Skeletal muscle satellite cell (primary cell): ENCODE measurements around the gene KCNQ1.

Source experiments
- H3K27me3 ChIP-seq: 2 replicates; pipeline ENCODE4 v1.7.0; 2013; ENCODE audit warnings: low read length; ENCODE audit not compliant: control insufficient read depth, insufficient read depth
- H3K36me3 ChIP-seq: 2 replicates; pipeline ENCODE4 v1.7.0; 2013; ENCODE audit warnings: mild to moderate bottlenecking, control low read depth, low read length; ENCODE audit not compliant: insufficient read depth
- H3K4me1 ChIP-seq: 2 replicates; pipeline ENCODE4 v1.7.0; 2013; ENCODE audit warnings: low read length; ENCODE audit not compliant: control insufficient read depth, insufficient read depth
- H3K4me2 ChIP-seq: 2 replicates; pipeline ENCODE4 v1.7.0; 2013; ENCODE audit warnings: mild to moderate bottlenecking, low read length
- H3K4me3 ChIP-seq: 2 replicates; pipeline ENCODE4 v1.7.0; 2013; ENCODE audit warnings: low read length
- H3K9ac ChIP-seq: 2 replicates; pipeline ENCODE4 v1.7.0; 2013; ENCODE audit warnings: mild to moderate bottlenecking, low read depth, low read length, moderate library complexity
- H3K9me3 ChIP-seq: replicated peaks from 2 replicates; pipeline ENCODE4 v1.7.0; 2013; ENCODE audit warnings: mild to moderate bottlenecking, control low read depth, low read length

The KCNQ1 gene

DNA sequence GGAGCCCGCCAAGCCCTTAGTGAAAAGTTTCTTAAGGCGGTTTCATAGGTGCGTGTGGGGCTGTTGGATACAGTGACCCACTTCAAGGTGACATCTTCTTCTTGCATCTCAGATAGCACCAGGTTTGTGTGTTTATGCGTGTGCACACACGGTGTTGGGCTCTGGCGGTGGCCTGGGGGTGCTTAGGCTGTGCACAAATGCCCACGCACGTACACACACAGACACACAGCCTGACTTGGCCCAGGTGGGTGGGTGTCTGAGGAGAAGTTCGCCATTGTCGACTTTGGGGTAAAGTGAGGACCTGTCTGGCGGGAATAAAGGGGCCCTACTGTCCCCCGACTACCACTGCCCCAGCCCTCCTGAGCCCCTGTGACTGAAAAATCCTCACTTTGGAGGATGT, 103.8 kb downstream of the KCNQ1 start:
- Histone ChIP-seq H3K9me3 (peaks cover 3% of the 10 kb centered on the region), H3K4me2 (no peak overlapping the region), H3K36me3 (no peaks in the 10 kb centered on the region), H3K27me3 (peaks cover 42% of the 10 kb centered on the region), H3K9ac (no peak overlapping the region), H3K4me1 (no peaks in the 10 kb centered on the region), H3K4me3 (no peak overlapping the region)

DNA sequence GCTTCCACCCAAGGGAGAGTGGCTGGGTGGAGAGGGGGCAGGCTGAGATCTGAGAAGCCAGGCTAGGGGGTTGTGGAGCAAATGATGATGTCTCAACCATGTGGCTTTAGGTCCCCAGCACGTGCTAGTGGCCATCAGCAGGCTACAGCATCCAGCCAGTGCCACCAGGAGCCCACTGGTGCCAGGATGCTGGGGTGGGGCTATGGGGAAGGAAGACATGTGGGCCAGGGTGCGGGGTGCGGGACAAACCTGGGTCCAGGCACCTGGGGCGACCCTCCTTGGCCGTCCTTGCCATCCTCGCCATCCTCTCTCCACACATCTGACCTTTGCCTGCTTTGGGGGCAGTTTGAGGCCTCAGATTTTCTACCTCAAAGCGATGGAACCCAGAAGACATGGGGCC, 104.3 kb downstream of the KCNQ1 start:
- H3K4me3 ChIP-seq, result no peak overlapping the region
- H3K9ac ChIP-seq, result no peak overlapping the region
- H3K4me1 ChIP-seq, result no peaks in the 10 kb centered on the region

GRCh38 chr11:2549491-2549875, 104.7 kb downstream of the KCNQ1 start:
- H3K9me3 ChIP-seq, result peaks cover 3% of the 10 kb centered on the region
- H3K36me3 ChIP-seq, result no peaks in the 10 kb centered on the region
- H3K4me3 ChIP-seq, result no peak overlapping the region
- no peak overlapping the region for H3K9ac ChIP-seq
- no peak overlapping the region for H3K4me2 ChIP-seq
- peaks cover 47% of the 10 kb centered on the region for H3K27me3 ChIP-seq
- H3K4me1 ChIP-seq, result no peaks in the 10 kb centered on the region

More for the DNA sequence above, 104.3 kb downstream of the KCNQ1 start:
- no peaks in the 10 kb centered on the region for H3K36me3 ChIP-seq
- no peak overlapping the region for H3K4me2 ChIP-seq
- peaks cover 3% of the 10 kb centered on the region for H3K9me3 ChIP-seq
- H3K27me3 ChIP-seq, result peaks cover 43% of the 10 kb centered on the region

- H3K27me3 ChIP-seq, result peaks cover 43% of the 10 kb centered on the region
- no peak overlapping the region for H3K4me3 ChIP-seq
- peaks cover 3% of the 10 kb centered on the region for H3K9me3 ChIP-seq
- no peaks in the 10 kb centered on the region for H3K36me3 ChIP-seq
- no peak overlapping the region for H3K4me2 ChIP-seq
- H3K9ac ChIP-seq, result no peak overlapping the region
- no peaks in the 10 kb centered on the region for H3K4me1 ChIP-seq
Measured at GRCh38 chr11:2549876-2550605, 105.2 kb downstream of the KCNQ1 start.

GRCh38 chr11:2550606-2550970, 105.8 kb downstream of the KCNQ1 start:
- no peak overlapping the region for H3K4me3 ChIP-seq
- H3K27me3 ChIP-seq, result peaks cover 38% of the 10 kb centered on the region
- no peak overlapping the region for H3K4me2 ChIP-seq
- no peak overlapping the region for H3K9ac ChIP-seq
- no peaks in the 10 kb centered on the region for H3K36me3 ChIP-seq
- H3K4me1 ChIP-seq, result no peaks in the 10 kb centered on the region
- H3K9me3 ChIP-seq, result peaks cover 3% of the 10 kb centered on the region

- Histone ChIP-seq H3K9ac (no peak overlapping the region), H3K9me3 (peaks cover 3% of the 10 kb centered on the region), H3K36me3 (no peaks in the 10 kb centered on the region), H3K27me3 (peaks cover 38% of the 10 kb centered on the region), H3K4me3 (no peak overlapping the region), H3K4me2 (no peak overlapping the region), H3K4me1 (no peaks in the 10 kb centered on the region)
Measured at GRCh38 chr11:2551131-2551530, 106.3 kb downstream of the KCNQ1 start.

DNA sequence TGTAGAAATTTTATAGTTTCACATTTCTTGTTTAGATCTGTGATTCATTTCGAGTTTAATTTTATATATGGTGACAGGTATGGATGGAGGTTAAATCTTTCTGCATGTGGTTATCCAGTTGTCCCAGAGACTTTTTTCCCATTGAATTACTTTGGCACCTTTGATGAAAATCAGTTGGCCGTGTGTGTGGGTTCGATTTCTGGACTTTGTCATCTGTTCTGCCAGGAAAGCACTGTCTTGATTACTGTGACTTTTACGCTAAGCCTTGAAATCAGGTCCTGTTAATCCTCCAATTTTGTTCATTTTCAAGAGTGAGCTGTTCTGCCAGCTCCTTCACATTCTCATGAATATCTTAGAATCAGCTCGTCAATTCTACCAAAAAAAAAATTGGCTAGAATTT, 107.4 kb downstream of the KCNQ1 start:
- no peak overlapping the region for H3K9ac ChIP-seq
- H3K27me3 ChIP-seq, result peaks cover 37% of the 10 kb centered on the region
- H3K9me3 ChIP-seq, result peaks cover 3% of the 10 kb centered on the region
- no peaks in the 10 kb centered on the region for H3K36me3 ChIP-seq
- no peaks in the 10 kb centered on the region for H3K4me1 ChIP-seq
- H3K4me2 ChIP-seq, result no peak overlapping the region
- no peak overlapping the region for H3K4me3 ChIP-seq

DNA sequence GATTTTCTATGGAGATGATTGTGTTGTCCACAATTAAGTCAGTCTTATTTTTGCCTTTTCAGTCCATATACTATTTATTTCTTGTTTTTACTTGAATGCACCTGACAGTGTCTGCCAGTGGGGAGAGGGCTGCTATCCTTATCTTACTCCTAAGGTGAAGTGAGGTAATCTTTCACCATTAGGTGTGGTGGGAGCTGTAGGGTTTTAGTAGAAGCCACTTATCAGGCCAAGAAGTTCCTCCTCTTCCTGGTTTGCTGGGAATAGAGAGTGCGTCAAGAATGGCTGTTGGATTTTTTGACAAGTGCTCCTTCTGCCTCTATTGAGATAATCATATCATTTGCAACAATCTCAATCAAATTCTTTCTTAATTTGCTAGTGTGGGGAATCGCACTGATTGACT, 108.4 kb downstream of the KCNQ1 start:
- Histone ChIP-seq H3K4me2 (no peak overlapping the region), H3K27me3 (peaks cover 42% of the 10 kb centered on the region)

GRCh38 chr11:2553886-2554285, 109.1 kb downstream of the KCNQ1 start:
- no peak overlapping the region for H3K9ac ChIP-seq
- no peak overlapping the region for H3K4me3 ChIP-seq
- H3K9me3 ChIP-seq, result peaks cover 3% of the 10 kb centered on the region
- no peak overlapping the region for H3K4me2 ChIP-seq
- no peaks in the 10 kb centered on the region for H3K4me1 ChIP-seq
- peaks cover 42% of the 10 kb centered on the region for H3K27me3 ChIP-seq
- no peaks in the 10 kb centered on the region for H3K36me3 ChIP-seq

More for the DNA sequence above, 108.4 kb downstream of the KCNQ1 start:
- Histone ChIP-seq H3K4me1 (no peaks in the 10 kb centered on the region), H3K9ac (no peak overlapping the region), H3K4me3 (no peak overlapping the region), H3K9me3 (peaks cover 3% of the 10 kb centered on the region), H3K36me3 (no peaks in the 10 kb centered on the region)

DNA sequence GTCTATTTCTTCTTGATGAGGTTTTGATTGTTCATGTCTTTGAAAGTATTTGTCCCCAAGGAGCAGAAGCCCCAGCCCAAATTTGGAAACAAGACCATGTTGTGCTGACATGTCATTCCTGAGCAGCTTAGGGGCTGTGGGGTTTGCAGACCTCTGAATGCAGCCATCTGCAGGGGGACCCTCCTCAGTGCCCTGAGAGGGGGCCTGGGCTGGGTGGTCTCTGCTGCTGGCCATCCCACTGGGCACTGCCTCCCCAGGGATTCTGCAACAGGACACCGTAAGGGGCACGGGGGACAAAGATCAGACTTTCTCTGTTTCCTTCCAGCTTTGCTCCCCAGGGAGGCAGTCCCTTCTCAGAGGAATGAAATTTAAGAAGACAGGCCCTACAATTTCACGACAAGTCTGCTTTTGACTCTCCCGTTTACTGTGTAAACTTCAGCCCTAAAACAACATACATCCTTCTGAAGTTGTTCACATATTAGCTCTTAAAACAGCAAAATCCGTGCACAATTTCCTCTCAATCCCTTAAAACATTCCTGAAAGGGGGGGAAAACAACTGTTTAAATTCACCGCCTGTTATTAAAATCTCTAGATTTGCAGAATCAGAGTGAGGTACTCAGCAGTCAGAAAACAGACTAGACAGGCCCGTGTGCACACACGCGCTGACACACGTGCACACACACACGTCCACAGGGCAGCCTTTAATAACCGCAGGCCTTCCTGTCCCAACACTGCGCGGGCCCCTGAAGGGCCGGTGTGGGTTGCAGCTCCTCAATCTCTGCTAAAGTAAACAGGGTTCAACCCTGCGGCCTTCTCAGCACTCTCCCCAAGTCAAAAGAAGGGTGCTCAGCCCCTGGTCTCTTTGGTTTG, 109.8 kb downstream of the KCNQ1 start:
- Histone ChIP-seq H3K27me3 (peaks cover 42% of the 10 kb centered on the region), H3K9ac (no peak overlapping the region), H3K9me3 (peaks cover 3% of the 10 kb centered on the region), H3K36me3 (no peaks in the 10 kb centered on the region), H3K4me3 (no peak overlapping the region), H3K4me1 (no peaks in the 10 kb centered on the region), H3K4me2 (no peak overlapping the region)

- H3K27me3 ChIP-seq, result peaks cover 42% of the 10 kb centered on the region
Measured at GRCh38 chr11:2555336-2555735, 110.5 kb downstream of the KCNQ1 start.

More at GRCh38 chr11:2555336-2555735, 110.5 kb downstream of the KCNQ1 start:
- Histone ChIP-seq H3K4me2 (no peak overlapping the region), H3K4me3 (no peak overlapping the region), H3K4me1 (no peaks in the 10 kb centered on the region), H3K36me3 (no peaks in the 10 kb centered on the region), H3K9me3 (peaks cover 3% of the 10 kb centered on the region), H3K9ac (no peak overlapping the region)
